Measurements from ENCODE around the gene RAD51B.

The RAD51B gene

DNA sequence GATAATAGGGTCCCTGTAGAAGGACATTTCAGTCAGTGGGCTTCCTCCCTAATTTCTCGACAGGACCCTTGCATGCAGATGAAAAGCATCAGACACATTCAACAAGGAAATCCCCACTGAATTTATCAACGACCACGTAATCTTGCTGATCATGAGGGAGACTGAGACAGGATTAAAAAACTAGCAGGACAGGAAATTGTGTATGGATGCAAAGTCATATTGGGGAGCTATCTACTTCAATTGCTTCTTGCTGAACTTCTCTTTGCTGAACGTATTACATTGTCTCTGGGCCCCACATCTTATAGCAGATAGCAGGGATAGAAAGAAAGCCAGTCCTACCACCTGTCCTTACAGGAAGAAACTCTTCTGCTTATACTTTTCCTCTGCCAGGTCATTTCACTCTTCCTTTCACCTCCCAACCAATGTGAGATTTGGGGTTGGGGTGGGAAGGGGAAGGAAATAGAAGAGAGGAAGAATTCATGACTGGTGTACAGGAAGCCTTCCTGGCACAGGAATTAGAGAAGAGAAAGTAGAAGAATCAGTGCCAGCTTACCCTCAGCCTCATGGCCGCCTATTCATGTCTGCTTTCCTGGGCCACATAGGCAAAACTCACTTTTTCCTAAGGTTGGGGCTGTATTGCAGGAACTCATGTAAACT is 640.0 kb downstream of the RAD51B start:
- DNase-seq: no peak

DNA sequence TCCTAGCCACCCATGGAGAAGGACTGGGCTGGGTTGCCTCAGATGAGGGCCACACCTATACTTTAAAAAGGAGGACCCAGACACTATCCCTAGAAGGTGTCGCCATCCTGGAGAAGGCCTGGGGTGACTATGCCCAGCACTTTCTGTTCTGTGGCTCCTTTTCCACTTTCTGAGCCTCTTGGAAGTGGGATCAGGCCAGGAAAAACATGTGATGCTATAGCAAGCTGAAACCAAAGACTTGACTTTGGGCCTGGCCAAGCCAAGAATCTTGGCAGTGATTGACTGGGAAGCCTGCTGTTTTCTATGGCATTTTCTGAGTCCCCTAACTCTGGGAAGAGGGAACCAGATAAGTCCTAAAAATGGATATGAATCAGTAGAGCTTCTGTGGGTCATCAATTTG is 641.0 kb downstream of the RAD51B start:
- DNase-seq: no peak

DNA sequence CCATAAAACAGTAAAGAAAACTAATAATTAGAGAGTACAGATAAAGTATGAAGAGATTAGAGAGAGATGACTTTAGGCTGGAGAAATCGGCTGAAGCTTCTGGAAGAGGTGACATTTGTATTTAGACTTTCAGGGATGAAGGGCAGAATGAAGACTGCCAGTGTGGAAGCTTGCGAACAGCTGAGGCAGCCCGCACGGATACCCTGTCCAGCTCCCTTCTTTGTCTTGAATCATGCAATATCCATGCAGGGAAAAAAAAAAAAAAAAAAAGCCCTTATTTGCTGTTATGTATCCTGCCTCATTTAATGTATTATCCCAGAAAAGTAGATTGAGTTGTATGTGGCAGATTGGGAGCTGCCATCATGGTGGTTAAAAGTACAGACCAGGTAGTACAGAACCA is 641.5 kb downstream of the RAD51B start:
- DNase-seq: no peak

DNA sequence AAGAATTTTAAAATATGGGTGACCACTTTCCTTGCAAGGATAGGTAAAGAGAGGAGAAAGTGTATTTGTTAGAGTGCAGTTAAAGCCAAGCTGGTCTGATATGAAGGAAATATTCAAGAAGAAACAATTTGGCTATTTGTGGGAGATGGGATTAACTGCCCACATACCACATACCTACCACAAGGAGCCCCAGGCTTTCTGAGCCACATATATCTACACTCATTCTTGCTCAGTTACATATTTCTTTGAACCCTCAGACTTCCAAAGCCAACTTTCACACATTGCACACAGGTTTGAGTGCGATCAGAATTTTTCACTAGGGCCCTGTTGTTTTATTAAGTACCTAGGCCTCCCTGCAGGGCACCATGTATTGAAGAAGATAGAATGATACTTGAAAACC is 643.1 kb downstream of the RAD51B start:
- DNase-seq: no peak

DNA sequence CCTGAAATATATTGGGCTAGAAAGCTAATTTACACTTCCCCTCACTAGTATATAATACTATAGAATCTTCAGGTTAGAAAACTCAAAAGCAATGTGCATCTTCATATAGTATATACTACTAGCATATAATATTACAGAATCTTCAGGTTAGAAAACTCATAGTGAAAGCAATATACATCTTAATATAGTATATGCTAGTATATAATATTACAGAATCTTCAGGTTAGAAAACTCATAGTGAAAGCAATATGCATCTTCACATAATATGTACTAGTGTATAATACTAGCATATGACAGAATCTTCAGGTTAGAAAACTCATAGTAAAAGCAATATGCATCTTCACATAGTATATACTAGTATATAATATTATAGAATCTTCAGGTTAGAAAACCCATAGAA is 643.7 kb downstream of the RAD51B start:
- no peak for DNase-seq

DNA sequence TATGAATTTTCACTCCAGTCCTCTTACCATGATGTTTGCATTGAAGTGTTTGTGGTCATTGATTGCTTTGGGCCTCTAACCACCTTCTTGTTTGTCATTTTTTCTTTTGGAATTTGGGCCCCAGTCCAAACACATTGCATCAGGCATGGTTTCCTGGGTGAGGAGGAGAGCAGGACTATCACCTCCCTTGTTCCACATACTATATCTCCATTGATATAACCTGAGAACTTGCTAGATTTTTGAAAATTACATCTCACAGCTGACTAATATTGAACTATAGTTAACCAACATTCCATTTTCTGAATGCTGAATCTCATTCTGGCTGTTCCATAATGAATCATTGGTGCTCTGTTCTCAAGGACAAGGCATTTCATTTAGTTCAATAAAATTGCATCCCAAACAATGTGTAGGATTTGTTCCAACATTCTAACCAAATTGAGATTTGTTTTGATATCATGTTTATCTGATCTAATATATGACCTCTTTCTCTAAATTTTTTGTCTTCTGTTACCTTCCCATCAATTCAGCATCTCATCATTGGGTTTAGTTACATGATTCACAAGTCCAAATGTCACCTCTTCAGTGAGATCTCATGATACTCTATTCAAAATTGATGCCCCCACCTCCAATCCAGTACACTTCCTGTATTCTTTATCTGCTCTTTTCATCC is 644.3 kb downstream of the RAD51B start:
- no peak for DNase-seq

DNA sequence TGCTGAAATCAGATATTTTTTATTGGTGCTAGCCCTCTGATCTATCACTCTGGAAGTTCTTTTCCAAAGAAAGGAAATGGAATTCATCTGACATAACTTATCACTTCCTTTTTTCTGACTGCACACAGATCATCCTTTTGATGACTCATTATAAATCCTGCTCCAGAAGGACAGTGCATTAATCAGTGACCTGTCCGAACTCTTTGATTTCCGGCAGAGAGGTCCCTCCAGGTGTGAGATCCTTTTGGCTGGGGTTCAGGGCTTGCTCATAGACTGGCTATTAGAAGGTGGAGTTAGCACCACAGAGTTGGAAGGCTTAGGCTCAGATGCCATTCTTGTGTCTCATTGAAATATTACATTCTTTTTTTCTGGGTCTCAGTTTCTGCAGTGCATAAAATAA is 645.1 kb downstream of the RAD51B start:
- no peak for DNase-seq

DNA sequence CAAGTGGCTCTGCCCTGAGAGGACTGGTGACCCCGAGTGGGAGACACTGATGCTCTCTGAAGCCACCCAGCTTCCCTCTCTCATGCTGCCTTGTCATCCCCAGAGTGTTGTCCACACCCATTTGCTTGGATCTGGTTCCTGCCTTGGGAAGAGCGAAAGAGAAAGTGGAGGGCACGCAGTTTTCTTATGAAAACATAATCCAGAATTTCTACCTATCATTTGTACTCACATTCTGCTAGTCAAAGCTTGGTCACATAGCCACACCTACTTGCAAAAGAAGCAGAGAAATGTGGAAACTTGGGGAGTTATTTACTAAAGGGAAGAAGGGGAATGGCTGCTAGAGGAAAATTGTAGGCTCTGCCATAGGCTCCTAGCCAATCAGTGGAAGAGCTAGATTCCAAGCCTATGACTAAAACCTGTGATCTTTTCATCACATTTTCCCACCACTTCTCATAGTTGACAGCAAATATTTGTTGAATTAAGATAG is 647.0 kb downstream of the RAD51B start:
- DNase-seq: no peak

DNA sequence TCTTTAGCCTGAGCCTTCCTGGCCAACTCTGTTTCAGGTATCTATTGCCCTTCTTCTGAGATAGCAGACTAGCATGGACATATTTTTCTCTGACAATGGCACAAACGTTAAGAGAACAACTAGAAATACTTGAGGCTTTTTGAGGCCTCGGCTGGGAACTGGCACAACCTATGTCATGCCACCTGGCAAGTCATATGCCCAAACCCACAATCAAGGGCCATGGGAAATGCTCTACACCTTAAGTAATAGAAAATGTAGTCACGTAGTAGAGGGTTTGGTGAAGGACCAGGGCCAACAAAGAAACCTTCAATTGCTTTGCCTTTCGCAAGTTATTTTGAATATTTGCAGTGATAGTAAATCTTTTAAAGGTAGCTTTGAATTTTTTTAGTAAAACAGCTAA is 647.8 kb downstream of the RAD51B start:
- no peak for DNase-seq

DNA sequence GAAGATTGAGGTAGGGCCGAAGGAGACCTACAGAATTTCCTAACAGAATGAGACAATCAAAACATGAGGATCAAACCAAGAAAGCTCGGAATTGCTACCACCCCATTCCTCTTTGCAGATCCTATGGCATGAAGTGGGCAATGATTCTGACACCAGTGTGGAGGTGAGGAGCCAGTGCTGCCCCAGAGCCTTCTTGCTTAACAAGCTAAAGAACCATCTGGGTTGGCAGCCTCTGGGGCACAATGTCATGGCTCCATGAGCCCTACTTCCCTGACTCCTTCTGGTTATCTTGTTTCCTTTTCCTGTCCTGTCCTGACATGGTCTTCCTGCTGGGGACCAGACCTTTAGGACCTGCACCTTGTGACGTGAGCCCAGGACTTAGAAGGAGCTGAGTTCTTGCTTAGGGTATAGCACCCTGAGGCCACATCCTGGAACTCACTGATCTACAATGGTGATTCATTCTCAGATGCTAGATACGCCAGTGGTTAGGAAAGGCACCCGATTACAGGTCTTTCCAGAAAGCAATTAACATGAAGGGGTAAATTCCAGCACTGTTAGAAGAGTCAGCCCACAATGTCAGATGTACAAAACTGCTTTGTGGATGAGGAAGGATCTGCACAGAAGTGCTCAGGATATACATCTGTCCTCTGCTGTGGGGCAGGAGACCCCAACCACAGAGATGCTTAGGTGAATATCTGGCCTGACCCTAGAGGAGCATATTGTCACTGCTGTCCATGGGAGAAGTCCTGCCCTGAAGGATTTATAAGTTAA is 649.0 kb downstream of the RAD51B start:
- no peak for DNase-seq

DNA sequence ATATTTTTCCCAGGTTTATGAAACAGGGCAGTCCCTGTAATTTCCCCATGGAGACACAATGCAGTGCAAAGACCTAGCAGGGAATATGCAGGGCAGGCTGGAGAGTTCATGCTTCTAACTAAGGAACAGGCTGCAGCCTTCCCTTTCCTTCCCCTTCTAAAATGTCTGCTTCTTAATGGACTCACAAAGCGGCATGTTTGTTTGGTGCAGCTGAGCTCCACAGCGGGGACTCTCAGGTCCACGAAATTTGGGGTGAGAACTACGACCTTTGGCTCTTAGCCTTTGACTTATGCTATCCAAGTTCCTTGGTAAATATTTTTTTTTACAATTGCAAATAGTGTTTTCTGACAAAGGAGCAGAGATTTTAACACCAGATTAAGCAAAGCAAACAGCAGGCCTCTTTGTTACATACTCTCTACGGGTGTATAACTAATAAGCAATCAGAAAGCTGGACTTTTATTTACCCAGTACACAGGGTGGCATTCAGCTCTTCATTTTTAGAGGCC is 649.7 kb downstream of the RAD51B start:
- DNase-seq: no peak

DNA sequence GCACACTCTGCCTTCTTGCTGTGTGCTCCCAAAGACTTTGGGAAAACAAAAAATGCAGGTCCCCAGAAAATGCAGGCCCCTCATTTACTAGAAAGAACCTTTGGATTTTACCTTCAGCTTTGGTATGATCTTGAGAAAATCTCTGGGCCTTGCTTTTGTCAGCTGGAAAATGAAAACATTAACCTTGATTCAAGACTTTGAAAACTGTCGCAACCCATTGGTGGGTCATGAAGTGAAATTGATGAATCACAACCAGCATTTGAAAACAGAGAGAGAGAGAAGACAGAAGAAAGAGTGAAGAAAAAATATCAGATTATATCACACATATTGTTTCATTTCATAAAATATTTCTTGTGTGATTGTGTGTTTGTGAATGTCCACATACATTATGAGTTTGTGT is 650.8 kb downstream of the RAD51B start:
- DNase-seq: no peak

DNA sequence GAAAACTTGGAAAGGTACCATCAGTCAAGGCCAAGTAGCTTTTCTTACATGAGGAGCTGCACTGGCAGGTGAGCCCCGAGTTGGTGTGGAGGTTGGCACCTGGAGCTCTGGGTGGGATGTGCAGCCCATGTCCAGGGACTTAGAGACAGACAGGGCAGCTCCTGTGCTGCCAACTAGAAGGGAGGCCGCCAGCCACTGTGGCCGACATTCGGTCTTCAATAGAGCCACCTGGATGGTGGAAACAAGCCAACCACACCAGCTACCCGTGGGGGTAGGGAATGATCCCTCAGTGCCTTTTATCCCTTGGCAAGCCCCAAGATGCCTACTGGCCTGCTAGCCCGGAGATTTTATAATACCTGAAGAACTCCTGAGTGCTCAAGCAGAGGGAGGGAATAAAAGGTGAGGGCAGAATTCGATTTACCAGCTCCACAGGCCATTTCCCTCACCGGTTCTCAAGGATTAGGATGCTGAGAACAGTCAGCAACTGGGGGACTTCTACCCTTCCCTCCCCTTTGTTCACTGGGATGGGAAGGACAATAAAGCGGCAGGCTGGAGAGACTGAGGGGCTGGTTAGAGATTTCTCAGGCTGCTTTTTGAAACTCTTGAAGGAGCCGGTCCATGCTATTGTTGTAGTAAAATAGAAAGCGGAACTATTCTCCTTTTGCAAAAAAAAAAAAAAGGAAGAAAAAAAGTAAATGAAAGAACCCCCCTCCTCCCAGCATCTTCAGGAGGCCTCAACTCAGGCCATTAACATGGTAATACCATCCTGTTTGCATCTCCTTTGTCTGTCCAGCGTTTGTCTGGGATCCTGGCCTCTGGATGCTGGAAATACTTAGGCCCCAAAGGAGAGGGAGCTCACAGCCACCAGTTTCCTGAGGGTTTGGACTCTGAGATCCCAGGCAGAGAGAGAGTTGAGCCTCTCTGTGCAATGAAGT is 651.7 kb downstream of the RAD51B start:
- no peak for DNase-seq

DNA sequence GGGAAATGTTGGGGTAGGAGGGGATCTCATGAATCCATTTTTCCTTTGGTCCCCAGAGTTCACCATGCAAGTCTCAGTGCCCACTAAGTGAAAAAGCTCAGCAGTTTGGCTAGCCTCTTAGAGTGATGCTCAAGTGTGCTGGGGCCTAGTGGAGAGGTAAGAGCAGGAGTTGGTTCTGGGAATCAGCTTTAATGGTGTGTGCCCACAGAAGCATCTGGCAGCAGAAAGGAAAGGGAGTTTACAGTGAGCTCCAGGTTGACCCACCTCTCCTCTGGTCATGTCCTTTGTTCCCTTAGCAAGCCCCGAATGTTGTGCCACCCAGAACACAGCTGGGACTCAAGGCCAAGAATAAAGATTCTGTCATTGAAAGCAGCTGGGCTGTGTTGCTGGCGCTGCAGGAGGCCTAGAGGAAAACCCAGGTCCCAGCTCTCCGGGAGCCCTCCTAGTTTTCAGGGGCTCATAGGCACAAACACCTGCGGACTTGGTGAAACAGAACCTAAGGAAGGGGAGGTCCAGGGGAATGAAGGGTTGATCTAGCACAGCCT is 652.5 kb downstream of the RAD51B start:
- no peak for DNase-seq

DNA sequence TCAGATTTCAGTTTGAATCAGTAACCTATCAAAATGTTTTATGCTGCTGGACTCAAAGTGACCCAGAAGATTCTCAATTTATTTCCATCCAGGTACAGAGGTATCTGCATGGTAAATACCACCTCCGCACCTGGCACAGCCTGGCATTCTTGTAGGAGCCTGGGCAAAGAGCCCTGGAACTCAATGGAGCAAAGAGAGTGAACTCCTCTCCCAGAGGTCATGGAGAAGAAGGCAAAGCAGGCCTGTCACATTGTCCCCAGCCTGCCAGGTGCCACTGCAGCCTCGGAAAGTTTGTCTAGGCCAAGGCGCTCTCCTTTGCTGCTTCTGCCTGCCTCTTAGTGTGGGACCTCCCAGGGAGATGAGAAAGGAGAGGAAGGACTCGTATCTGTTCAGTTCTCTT is 653.5 kb downstream of the RAD51B start:
- no peak for DNase-seq

DNA sequence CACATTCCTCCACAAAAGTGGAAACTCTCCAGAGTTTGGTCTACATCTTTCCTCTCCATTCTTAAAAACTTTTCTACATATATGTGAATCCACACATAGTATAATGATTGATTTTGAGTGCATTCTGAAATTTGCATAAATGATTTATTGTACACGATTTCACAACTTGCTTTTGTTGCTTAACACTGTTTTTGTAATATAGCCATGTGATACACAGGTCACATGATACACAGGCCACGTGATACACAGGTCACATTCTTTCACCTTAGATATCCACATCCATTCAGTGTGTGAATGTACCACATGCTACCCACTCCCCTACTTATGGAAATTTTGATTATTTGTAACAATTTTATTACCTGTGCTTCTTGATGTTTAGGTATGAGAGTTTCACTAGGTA is 654.2 kb downstream of the RAD51B start:
- no peak for DNase-seq

DNA sequence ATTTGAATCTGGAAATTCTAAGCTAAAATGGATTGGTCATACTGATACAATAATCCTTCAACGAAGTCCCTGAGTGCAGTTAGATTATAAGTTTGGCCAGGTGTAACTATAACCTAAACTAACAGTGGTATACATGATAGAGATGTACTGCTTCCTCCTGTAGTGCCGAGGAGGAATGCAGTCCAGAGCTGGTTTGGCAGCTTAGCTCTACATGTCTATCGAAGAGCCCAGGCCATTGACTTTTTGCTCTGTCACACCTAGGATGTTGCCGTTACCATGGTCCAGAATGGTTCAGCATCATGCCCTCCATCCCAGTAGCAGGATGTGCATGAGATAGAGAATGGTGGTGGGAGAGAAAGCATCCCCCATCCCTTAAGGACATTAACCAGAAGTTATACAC is 655.2 kb downstream of the RAD51B start:
- DNase-seq: no peak

DNA sequence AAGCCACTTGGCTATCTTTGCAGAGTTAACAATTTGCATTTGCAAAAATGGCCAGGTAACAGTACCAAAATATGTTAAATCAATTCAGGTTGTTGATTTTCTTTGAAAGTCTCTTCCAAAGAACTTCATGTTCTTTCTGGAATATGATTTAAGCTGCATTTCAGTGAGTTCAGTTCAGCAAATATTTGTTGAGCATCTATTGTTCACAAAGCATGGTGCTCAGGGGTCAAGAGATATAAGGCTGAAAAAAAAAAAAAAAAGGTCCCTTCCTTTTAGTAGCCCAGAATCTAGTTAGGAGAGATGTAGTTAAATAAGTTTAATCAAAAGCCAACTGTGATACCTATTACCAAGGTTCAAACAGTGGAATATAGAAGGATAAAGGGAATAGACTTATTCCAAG is 656.2 kb downstream of the RAD51B start:
- no peak for DNase-seq

DNA sequence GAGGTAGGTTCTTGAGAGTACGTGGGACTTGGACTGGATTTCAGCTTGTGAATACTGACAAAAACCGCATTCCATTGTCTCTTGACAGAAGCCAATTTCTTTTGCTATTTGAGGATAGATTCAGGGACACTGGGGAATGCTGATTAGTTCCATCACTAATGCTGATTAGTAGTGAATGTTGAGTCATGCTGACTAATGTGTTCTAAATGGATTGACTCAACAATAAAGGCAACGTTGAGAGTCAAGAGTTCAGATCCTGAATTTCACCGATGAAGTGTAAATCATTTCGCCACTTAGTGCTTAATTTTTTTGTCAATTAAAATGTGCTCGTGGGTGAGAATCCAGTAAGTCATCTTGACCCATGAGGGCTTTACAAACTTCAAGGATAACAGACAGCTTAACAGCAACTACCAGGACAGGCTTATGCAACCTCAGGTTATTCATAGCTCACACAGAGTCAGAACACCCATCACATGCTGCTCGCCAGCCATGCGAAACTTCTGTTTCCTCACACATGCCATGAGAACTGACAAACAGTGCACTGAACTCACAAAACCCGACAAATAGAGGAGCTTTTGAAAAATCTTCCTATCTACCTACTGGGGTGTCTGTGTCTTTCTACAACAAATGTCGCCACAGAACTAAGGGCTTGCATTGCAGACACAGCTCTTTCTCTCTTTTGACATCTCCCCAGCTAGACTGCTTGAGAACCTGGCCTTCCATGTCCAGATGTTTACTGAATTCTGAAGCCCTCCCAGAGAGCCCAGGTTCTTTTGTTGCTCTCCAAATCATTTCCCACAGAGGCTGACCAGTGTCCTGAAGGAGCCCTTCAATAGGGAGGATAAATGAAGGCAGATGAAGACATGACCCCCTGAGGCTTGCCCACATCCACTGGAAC is 656.9 kb downstream of the RAD51B start:
- no peak for DNase-seq

DNA sequence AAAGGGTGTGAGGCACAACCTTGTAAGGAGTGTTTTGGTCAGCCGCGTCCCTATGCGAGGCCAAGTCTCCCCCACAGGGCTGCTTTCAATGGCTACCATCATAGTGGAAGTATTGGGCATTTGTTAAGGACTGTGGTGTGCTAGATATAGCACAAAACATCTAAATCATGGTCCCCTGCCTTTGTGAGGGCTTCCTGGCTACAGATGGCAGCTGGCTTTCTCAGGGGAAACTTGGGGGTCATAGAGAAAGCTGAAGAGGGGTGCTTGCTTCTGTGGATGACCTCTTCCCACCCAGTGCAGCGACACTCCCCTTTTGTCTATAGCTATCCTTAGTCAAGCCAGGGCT is 657.5 kb downstream of the RAD51B start:
- no peak for DNase-seq

DNA sequence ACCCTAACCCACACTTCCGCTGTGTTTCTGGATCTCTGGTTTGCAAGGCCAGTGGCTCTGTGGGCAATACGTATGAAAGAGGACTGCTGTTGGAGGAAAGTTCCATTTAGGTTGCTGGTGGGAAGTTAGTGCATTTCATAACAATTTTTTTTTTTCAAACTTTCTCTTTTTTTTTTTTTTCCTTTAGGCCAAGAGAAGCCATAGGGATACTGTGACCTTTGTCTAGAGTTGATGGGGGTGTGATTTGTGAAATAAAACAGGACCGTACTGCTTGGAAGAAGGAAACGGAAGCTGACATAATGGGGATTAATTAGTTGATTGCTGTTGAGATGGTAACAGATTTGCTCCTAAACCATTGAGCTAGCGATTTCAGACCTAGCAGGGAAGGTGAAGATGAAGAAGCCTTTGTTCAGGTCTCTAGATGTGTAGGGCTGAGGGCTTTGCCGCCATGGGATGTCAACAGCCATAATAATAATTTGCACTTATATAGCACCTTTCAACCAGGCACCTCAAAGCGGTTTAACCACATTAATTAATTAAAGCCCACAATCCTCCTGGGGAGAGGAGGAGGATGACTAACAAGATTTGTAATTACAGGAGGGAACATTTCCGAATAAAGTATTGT is 658.0 kb downstream of the RAD51B start:
- DNase-seq: no peak

Data from NCI-H524 treated with DMSO at 0.1 percent for 48 hours (cell line).